Smooth muscle cell of the brain vasculature (primary cell): Measurements from ENCODE around the gene EPC1.
"Not testable (repeated sequence)": the region's sequence is repeated elsewhere in the genome, so short reads cannot be mapped to it uniquely, and the experiment has no call there.

Experiments used
- DNase-seq: peaks from one replicate; pipeline ENCODE4 v3.0.0-alpha.2; 2012; ENCODE audit warnings: low read depth, low spot score

Gene EPC1

GRCh38 chr10:32279795-32280194, 67.2 kb downstream of the EPC1 start:
- DNase-seq = no peak

DNA sequence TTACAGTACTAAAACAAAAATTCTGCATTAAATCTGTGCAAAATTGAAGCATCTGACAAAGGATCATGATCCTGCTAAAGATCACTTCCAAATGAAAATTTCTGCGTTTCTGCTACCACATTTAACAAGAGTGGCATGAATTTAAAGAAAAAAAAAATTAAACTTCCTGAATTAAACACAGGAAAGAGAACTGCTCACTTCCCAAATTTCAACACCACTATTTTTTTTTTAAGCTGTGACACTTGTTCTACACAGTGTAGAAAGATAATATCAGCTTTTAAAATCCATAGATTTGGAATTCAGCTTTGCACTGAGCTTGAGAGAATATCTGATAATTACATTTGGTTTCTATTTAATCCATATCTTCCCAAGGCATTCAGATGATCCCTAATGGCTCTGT, 73.6 kb downstream of the EPC1 start:
- no peak for DNase-seq

DNA sequence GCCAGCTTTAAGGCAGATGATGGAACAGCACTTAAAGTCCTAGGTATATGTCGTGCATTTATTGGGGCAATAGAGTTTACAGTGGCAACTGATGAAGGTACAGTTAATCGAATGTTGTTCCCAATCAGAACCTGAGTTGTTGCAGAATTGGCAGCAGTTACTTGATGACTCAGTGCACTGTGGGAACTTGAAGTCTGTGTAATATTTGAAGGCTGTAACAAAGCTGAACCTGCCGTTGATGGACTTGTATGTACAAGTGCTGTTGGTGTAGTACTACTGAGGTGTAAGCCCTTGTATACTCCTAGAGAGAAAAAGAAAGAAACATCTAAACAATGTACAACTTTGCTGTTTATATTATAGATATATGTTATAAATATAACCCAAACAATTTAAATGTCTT, 75.3 kb downstream of the EPC1 start:
- DNase-seq = no peak

- no peak for DNase-seq
These were observed 77.4 kb downstream of the EPC1 start for GRCh38 chr10:32269343-32270100.

DNA sequence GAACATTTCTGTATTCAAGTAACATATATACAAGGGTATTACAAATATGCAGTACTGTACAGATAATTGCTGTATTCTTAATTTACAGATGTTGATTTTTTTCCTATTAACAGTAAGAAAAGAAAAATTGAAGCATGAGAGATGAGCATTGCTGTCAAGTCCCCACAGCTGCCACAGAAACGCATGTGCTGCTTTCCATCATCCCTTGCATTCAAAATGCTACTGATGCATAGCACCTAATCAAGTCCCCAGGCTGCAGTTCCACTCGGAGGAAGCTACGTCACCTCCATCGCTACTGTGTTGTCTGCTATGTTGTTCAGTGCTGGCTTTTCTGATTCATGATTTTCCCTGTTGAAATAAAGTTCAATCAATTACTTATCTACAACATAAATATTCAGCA, 78.2 kb downstream of the EPC1 start:
- DNase-seq = no peak

GRCh38 chr10:32266979-32267378, 80.0 kb downstream of the EPC1 start:
- DNase-seq = no peak

DNA sequence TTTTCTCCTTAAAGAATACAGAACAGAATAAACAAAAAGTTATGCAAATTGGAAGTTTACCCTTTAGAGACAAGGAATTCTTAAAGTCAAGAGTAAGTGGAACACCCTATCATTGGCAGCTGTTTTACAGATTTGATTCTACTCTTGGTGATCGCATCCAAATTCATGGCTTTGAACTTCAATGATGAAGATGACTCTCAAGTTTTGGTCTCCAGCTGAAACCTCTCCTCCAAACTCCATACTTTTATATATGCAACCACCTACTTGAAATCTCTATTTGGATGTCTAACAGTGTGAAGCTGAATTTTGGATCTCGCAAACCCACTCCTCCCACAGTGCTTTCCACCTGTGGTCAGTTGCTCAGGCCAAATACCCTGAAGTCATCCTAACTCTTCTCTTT, 80.4 kb downstream of the EPC1 start:
- DNase-seq = no peak

DNA sequence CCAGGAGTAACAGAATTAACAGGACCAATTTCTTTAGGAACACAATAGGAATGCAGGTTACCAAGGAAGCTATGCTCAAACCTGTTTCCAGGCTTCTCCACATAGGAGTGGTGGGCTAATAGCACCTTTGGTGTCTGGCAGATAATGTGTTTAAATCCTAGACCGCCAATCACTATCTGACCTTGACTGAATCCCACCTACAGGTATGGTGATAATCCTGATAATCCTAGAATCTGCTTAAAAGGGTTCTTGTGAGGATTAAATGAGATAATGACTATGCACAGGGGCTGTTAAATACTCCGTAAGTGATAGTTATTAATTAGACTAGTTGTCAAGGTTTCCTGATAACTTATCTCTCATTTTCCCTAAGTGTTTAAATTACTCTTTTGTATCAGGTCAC, 81.2 kb downstream of the EPC1 start:
- DNase-seq = no peak

DNA sequence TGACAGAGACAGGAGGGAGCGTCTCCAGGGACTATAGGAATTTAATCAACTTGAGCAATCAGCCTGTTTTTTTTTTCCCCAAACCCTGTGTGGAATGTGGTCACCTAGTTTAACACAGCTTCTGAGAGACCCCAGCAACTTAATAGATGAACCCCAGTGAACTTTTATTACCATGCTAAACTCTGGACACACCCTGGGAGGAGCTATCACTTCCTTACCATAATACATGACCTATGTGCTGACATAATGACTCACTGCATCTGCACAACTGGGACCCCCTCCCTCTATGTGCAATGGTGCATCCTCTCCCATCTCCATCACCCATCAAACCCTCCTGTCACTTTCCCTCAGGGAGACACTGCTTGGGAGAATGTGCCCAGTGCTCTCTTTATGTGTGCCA, 83.7 kb downstream of the EPC1 start:
- no peak for DNase-seq

DNA sequence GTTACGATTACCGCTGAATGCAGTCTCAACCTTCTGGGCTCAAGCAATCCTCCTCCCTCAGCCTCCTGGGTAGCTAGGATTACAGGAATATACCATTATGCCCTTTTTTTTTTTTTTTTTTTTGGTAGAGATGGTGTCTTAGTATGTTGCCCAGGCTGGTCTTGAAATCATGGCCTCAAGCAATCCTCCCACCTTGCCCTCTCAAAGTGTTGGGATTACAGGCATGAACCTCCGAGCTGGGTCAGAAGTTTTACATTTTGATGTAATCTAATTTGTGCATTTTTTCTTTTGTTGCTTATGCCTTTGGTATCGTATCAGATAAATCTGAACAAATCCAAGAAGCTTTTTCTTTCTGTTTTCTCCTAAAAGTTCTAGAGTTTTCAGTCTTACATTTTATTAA, 87.4 kb downstream of the EPC1 start:
- no peak for DNase-seq

GRCh38 chr10:32256613-32257437, 90.1 kb downstream of the EPC1 start:
- DNase-seq = peak; percentile 13

GRCh38 chr10:32253821-32254220, 93.1 kb downstream of the EPC1 start:
- DNase-seq = no peak

DNA sequence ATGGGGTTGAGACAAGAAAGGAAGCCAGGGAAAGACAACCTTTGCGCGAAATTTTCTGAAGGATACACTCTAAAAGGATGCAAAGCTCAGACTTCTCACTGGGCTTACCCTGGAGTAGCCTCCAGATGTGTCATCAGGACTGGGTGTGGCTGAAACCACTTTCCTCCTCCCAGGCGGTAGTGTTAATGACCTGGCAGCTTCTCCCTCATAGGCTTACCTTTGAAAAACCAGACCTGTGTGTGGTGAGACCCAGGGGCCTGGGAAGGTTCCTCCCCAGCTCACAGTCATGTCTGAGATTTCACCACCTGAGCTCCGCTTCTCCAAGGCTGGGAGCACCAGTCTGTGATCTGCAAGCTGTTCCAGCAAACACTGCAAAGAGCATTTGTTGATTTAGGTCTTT, 93.7 kb downstream of the EPC1 start:
- DNase-seq = no peak

DNA sequence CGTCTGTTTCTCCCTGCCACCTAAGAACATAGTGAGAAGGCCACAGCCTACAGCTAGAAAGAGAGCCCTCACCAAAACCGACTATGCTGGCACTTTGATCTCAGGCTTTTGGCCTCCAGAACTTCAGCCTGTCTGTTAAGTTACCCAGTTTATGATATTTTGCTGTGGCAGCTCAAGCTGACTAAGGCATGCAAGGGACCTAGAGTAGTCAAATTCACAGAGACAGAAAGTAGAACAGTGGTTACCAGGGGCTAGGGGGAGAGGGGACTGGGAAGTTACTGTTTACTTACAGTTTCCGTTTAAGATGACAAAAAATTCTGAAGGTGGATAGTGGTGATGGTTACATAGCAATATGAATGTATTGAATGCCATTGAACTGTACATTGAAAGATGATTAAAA, 96.5 kb downstream of the EPC1 start:
- DNase-seq = not testable (repeated sequence)

DNA sequence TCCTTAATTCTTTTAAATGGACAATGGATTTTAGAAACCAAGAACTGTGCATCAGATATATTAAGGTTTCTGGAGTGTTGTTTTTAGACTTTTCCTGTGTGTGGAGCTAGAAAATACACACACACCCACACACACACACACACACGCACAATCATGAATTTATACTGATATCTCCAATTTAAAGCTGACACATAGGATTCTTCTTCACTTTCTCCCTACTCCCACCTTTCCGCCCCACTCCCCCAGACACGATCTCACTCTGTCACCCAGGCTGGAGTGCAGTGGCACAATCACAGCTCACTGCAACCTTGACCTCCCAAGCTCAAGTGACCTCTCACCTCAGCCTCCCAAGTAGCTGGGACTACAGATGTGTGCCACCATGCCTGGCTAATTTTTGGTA, 100.3 kb downstream of the EPC1 start:
- no peak for DNase-seq

DNA sequence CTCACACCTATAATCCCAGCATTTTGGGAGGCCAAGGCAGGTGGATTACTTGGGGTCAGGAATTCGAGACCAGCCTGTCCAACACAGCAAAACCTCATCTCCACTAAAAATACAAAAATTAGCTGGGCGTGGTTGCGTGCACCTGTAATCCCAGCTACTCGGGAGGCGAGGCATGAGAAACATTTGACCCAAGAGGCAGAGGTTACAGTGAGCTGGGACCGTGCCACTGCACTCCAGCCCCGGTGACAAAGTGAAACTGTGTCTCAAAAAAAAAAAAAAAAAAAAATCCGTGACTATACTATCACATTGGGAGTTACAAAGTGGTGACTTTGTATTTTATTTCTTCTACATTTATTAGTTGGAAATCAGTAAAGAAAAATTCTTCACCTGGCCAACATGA, 101.2 kb downstream of the EPC1 start:
- no peak for DNase-seq

- no peak for DNase-seq
These were observed 102.3 kb downstream of the EPC1 start for GRCh38 chr10:32244421-32245207.

GRCh38 chr10:32244011-32244410, 102.9 kb downstream of the EPC1 start:
- no peak for DNase-seq

GRCh38 chr10:32241946-32242345, 105.0 kb downstream of the EPC1 start:
- no peak for DNase-seq

DNA sequence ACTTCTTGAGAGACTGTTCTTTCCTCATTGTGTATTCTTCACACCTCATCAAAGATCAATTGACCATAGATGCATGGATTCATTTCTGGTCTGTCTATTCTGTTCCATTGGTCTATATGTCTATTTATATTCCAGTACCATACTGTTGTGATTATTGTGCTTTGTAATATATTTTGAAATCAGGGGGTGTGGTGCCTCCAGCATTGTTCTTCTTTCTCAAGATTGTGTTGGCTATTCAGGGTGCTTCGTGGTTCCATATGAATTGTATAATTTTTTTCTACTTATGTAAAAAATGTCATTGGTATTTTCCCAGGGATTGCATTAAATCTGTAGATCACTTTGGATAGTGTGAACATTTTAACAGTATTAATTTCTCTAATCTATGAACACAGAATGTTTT, 106.5 kb downstream of the EPC1 start:
- no peak for DNase-seq

- DNase-seq = no peak
These were observed 107.2 kb downstream of the EPC1 start for GRCh38 chr10:32239769-32240168.

GRCh38 chr10:32237644-32238345, 109.2 kb downstream of the EPC1 start:
- no peak for DNase-seq
